Measurements from ENCODE around the gene FYCO1. TPM values are rescaled to one million over a fixed set of nuclear protein-coding genes. Genes with fewer than 3 reads are reported as not detected.
A peak's percentile ranks its signal among the peaks of the same experiment; 100 is the strongest.

Gene FYCO1
- total and polyA plus RNA-seq, 2 of the 8 experiments (the other 6 are each of a cell fraction or from before 2014, with no cell fraction given): 4.8 to 10.8 TPM

DNA sequence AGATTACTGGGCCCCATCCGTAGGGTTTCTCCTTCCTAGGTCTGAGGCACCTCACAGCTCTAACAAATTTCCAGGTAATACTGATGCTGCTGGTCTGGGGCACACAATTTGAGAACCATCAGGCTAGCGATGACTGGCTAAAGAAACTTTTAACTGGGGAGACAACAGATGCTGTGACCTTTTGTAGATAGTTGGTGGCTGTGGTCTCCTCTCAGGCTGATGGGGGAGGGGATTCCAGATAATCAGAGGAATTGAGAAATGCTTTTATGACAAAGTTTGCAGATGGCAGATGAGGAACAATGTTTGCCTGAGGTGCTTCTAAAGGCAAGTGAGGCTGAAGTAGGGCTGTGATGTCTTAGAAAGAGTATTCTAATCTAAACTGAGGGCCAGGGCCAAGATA, 123.1 kb downstream of the FYCO1 start:
- Histone ChIP-seq H2BK5ac (ENCODE audit: low read depth, low read length) (no peak overlapping the region), H4K91ac (replicated peaks; ENCODE audit: insufficient read length, low read length) (no peak overlapping the region), H4K5ac (ENCODE audit: insufficient read length, low read depth, low read length) (no peak overlapping the region), H3K14ac (ENCODE audit: insufficient read length) (no peak overlapping the region), H3K4ac (replicated peaks; ENCODE audit: insufficient read length, low read depth, low read length) (no peak overlapping the region), H3K79me2 (ENCODE audit: control insufficient read depth in 1 of 2, insufficient read depth in 2 of 2, low read length in 2 of 2) (no peaks in the 10 kb centered on the region), H3K23ac (ENCODE audit: insufficient read length) (no peak overlapping the region), H3K27ac (ENCODE audit: low read depth, low read length) (no peak overlapping the region), H3K27me3 (replicated peaks in 1 of 4; ENCODE audit: control insufficient read depth in 3 of 4, extremely low read depth in 1 of 4, insufficient read depth in 3 of 4, low read length in 3 of 4) (0 out of 7 replicates have a peak, but pooled peaks cover 0 to 3% (median 0%) of the 10 kb centered on the region in 4 experiments), H2BK120ac (replicated peaks; ENCODE audit: low read depth, low read length) (no peak overlapping the region), H3K9me3 (ENCODE audit: insufficient read depth in 2 of 2, low read depth in 1 of 2, low read length in 1 of 2) (no peaks in the 10 kb centered on the region), H3K4me2 (ENCODE audit: insufficient read depth in 1 of 2, low read depth in 2 of 2, low read length in 2 of 2) (no peak overlapping the region), H3K4me3 (ENCODE audit: extremely low read depth in 1 of 4, insufficient read depth in 2 of 4, low read depth in 3 of 4, low read length in 4 of 4) (no peak overlapping the region), H2AFZ (ENCODE audit: low read length) (0 out of 2 replicates have a peak overlapping the region, but pooled peaks have one; percentile 60), H3K18ac (ENCODE audit: extremely low read depth, low read length) (no peak overlapping the region), H3K79me1 (ENCODE audit: low read depth, low read length) (no peaks in the 10 kb centered on the region; the same call in 1 of the 2 replicates), H3K36me3 (ENCODE audit: control insufficient read depth in 2 of 4, insufficient read depth in 4 of 4, low read length in 3 of 4) (no peaks in the 10 kb centered on the region), H2AK5ac (ENCODE audit: low read depth, low read length) (no peak overlapping the region), H3K56ac (replicated peaks; ENCODE audit: insufficient read length, low read depth, low read length) (no peak overlapping the region), H3K23me2 (ENCODE audit: low read depth, low read length) (no peaks in the 10 kb centered on the region), H2BK15ac (ENCODE audit: low read length) (no peak overlapping the region), H2BK12ac (ENCODE audit: low read depth, low read length) (no peak overlapping the region), H2BK20ac (ENCODE audit: low read length) (no peak overlapping the region), H3K9ac (replicated peaks in 1 of 4; ENCODE audit: extremely low read depth in 1 of 4, low read depth in 3 of 4, low read length in 3 of 4) (no peak overlapping the region), H4K20me1 (replicated peaks in 1 of 2; ENCODE audit: control insufficient read depth in 1 of 2, insufficient read depth in 2 of 2, low read length in 2 of 2) (no peaks in the 10 kb centered on the region), H4K8ac (ENCODE audit: extremely low read depth, insufficient read depth, low read length) (no peak overlapping the region), H3K4me1 (replicated peaks in 1 of 4; ENCODE audit: control insufficient read depth in 3 of 4, insufficient read depth in 4 of 4, low read length in 3 of 4) (peaks cover 0 to 4% (median 2%) of the 10 kb centered on the region in 4 experiments; a peak in 2 of 7 replicates)
- 81% methylated on average over 2 of the region's 2 CpGs; no CpG with 5 or more reads in 1 of the 2 experiments for WGBS, 2 experiments (ENCODE audit: extremely low coverage in 1 of 2, insufficient coverage in 1 of 2, insufficient read length in 1 of 2, insufficient replicate concordance in 2 of 2, low coverage in 1 of 2, low lambda C conversion rate in 2 of 2, missing lambda C conversion rate in 1 of 2)
- POLR2A ChIA-PET (ENCODE audit: partially characterized antibody): interaction anchor here (0.7 kb wide), 1 partner anchor 374 kb away, joined by 3 read pairs; no protein-coding TSS in a partner anchor
- CTCF ChIA-PET (ENCODE audit: partially characterized antibody): interaction anchor here (1.0 to 2.1 kb wide), 2 partner anchors 11 to 28 kb away, joined by 3 to 6 read pairs; no protein-coding TSS in a partner anchor
- FAIRE-seq: no peak
- no peak for DNase-seq (ENCODE audit: low read depth in 1 of 2, low spot score in 2 of 2)
- TF ChIP-seq NRF1 (IDR thresholded peaks at IDR 0.05; ENCODE audit: low read depth, low read length): no peak
- TF ChIP-seq, protein P1, sequence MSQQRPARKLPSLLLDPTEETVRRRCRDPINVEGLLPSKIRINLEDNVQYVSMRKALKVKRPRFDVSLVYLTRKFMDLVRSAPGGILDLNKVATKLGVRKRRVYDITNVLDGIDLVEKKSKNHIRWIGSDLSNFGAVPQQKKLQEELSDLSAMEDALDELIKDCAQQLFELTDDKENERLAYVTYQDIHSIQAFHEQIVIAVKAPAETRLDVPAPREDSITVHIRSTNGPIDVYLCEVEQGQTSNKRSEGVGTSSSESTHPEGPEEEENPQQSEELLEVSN (IDR thresholded peaks at IDR 0.05): no peak
- no peak for TF ChIP-seq CBX5 (IDR thresholded peaks at IDR 0.05; ENCODE audit: low read depth, low read length)
- TF ChIP-seq SIN3A (conservative IDR thresholded peaks at IDR 0.05 in 1 of 2, IDR thresholded peaks at IDR 0.05 in 1 of 2; ENCODE audit: low read depth in 1 of 2, low read length in 2 of 2): no peak
- TF ChIP-seq RAD21 (IDR thresholded peaks at IDR 0.05 in 1 of 2, conservative IDR thresholded peaks at IDR 0.05 in 1 of 2; ENCODE audit: low read depth in 2 of 2, low read length in 2 of 2): no peak
- no peak for TF ChIP-seq KDM5A (IDR thresholded peaks at IDR 0.05; ENCODE audit: low read length)
- TF ChIP-seq CHD1 (IDR thresholded peaks at IDR 0.05; ENCODE audit: low read depth, low read length): no peak
- TF ChIP-seq BACH1 (IDR thresholded peaks at IDR 0.05; ENCODE audit: low read length): no peak
- TF ChIP-seq SIRT6 (IDR thresholded peaks at IDR 0.05; ENCODE audit: low read length): no peak
- TF ChIP-seq JUN (IDR thresholded peaks at IDR 0.05; ENCODE audit: low read depth, low read length): no peak
- no peak for TF ChIP-seq SIX5 (IDR thresholded peaks at IDR 0.05; ENCODE audit: low read depth, low read length)
- no peak for TF ChIP-seq ZNF274 (IDR thresholded peaks at IDR 0.05; ENCODE audit: borderline replicate concordance, extremely low read depth, low read length)
- no peak for TF ChIP-seq RXRA (IDR thresholded peaks at IDR 0.05; ENCODE audit: insufficient read depth, low read depth, low read length)
- no peak for TF ChIP-seq RFX5 (IDR thresholded peaks at IDR 0.05; ENCODE audit: borderline replicate concordance, low read depth, low read length)
